Epithelial cell of esophagus (primary cell): Measurements from ENCODE around the gene VPS50.

Source experiments
- DNase-seq: peaks from one replicate; pipeline ENCODE4 v3.0.0; 2010; ENCODE audit warnings: low read depth
- H3K4me3 ChIP-seq: 2 replicates; pipeline ENCODE4 v1.5.1; 2011; ENCODE audit warnings: mild to moderate bottlenecking, low read length, control low read depth
- CTCF ChIP-seq: IDR thresholded peaks from 2 replicates; pipeline ENCODE4 v1.5.1; 2011; ENCODE audit warnings: low read depth, mild to moderate bottlenecking, low read length, control low read depth, inconsistent platforms; ENCODE audit not compliant: insufficient read depth; ENCODE audit errors: missing control alignments

VPS50 gene

GRCh38 chr7:93262535-93262934 is 30.4 kb downstream of the VPS50 start:
- no peak for TF ChIP-seq CTCF
- DNase-seq: no peak
- H3K4me3 ChIP-seq: no peak overlapping the region

DNA sequence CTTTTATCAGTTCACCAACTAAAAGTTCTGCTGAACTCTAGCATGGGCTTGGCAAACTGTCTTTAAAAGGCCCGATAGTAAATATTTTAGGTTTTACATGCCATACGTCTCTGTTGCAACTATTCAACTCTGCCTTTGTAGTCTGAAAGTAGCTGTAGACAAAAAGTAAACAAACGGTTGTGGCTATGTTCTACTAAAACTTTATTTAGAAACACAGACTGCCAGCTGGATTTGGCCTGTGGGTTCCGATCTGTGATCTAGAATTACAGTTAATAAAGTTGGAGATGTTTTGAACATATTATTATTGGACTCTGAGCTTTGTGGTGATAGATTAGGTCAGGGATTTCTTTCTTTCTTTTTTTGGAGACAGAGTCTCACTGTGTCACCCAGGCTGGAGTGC is 33.1 kb downstream of the VPS50 start:
- no peak for TF ChIP-seq CTCF
- no peak overlapping the region for H3K4me3 ChIP-seq
- DNase-seq: no peak

- H3K4me3 ChIP-seq: no peak overlapping the region
- no peak for TF ChIP-seq CTCF
- no peak for DNase-seq
Measured at GRCh38 chr7:93279541-93279940, 47.4 kb downstream of the VPS50 start.

- no peak for TF ChIP-seq CTCF
- DNase-seq: no peak
- no peak overlapping the region for H3K4me3 ChIP-seq
Measured at GRCh38 chr7:93284908-93285307, 52.7 kb downstream of the VPS50 start.

DNA sequence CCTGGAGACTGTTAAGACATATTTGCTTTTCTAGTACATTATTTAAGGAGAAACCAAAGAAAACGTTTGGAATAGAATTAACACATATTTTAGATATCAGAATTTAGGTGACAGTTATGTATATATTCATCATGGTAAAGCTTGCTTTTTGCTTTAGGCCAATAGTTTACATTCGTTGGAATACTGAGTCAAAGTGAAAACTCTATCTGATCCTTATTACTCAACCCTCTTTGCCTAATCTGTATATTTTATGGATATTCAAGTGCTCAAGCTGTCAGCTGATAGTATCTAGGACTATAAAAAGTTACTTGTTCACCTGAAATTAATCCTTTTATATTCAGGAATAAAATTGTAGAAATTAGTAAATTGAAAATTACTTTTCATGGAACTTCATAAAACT is 61.1 kb downstream of the VPS50 start:
- H3K4me3 ChIP-seq: no peak overlapping the region
- DNase-seq: no peak
- no peak for TF ChIP-seq CTCF

DNA sequence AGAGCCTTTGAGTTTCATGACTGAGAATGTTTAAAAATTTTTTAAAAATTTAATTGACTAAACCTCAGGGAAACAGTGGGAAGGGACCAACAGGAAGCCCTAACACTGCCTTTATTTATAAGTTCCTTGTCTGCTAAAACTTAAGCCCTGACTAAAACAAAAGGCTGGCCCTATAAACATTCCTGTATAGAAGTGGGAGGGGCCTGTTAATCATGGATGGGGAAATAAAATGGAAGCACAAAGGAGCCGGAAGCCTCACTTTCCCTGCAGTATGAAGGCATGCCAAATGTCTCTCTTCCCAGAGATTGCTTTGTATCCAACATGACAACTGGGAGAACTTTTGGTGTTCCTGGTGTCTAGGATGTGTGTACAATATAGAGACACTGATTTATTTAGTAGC is 66.0 kb downstream of the VPS50 start:
- no peak for TF ChIP-seq CTCF
- no peak overlapping the region for H3K4me3 ChIP-seq
- no peak for DNase-seq

- no peak for TF ChIP-seq CTCF
- no peak for DNase-seq
- H3K4me3 ChIP-seq: no peak overlapping the region
Measured at GRCh38 chr7:93298671-93299070, 66.5 kb downstream of the VPS50 start.
